Measurements from ENCODE around the gene OGFOD3. TPM values are rescaled to one million over a fixed set of nuclear protein-coding genes. Genes with fewer than 3 reads are reported as not detected.

The OGFOD3 gene
- total and polyA plus RNA-seq, 9 of the 15 experiments (the other 6 are each of a cell fraction or from before 2014, with no cell fraction given): 0.69 to 44.7 (median 18.9) TPM

GRCh38 chr17:82415336-82415735 is 3.0 kb downstream of the OGFOD3 start (continued):
- TF ChIP-seq ZNF395 (CRISPR knock-in tag; IDR thresholded peaks at IDR 0.05): no peak
- TF ChIP-seq, protein P1, sequence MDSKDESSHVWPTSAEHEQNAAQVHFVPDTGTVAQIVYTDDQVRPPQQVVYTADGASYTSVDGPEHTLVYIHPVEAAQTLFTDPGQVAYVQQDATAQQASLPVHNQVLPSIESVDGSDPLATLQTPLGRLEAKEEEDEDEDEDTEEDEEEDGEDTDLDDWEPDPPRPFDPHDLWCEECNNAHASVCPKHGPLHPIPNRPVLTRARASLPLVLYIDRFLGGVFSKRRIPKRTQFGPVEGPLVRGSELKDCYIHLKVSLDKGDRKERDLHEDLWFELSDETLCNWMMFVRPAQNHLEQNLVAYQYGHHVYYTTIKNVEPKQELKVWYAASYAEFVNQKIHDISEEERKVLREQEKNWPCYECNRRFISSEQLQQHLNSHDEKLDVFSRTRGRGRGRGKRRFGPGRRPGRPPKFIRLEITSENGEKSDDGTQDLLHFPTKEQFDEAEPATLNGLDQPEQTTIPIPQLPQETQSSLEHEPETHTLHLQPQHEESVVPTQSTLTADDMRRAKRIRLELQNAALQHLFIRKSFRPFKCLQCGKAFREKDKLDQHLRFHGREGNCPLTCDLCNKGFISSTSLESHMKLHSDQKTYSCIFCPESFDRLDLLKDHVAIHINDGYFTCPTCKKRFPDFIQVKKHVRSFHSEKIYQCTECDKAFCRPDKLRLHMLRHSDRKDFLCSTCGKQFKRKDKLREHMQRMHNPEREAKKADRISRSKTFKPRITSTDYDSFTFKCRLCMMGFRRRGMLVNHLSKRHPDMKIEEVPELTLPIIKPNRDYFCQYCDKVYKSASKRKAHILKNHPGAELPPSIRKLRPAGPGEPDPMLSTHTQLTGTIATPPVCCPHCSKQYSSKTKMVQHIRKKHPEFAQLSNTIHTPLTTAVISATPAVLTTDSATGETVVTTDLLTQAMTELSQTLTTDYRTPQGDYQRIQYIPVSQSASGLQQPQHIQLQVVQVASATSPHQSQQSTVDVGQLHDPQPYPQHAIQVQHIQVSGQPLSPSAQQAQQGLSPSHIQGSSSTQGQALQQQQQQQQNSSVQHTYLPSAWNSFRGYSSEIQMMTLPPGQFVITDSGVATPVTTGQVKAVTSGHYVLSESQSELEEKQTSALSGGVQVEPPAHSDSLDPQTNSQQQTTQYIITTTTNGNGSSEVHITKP (IDR thresholded peaks at IDR 0.05; ENCODE audit: partially characterized antibody): no peak
- no peak for TF ChIP-seq SP1 (CRISPR knock-in tag; IDR thresholded peaks at IDR 0.05)
